WTC11 (cell line): ENCODE measurements around the gene HTATIP2. TPM values are rescaled to one million over a fixed set of nuclear protein-coding genes. Genes with fewer than 3 reads are reported as not detected.

Source experiments
- ATAC-seq: fragments of 200-7000 bp; cut with Tn5 transposase; 2 replicates; pipeline ENCODE4 v1.10.0; 2021; ENCODE audit warnings: mild to moderate bottlenecking, moderate library complexity
- CTCF ChIA-PET: fragments of 300-600 bp; sonication (Branson Sonifier 250); formaldehyde crosslinking; loops from one replicate; lab custom pipeline; 2021; ENCODE audit warnings: antibody characterized with exemption; lab: Charles Lee
- POLR2A ChIA-PET: fragments of 350-600 bp; sonication (Branson Sonifier 250); formaldehyde crosslinking; loops from one replicate; lab custom pipeline; 2021; ENCODE audit warnings: antibody characterized with exemption; lab: Charles Lee
- DNase-seq: peaks from one replicate; pipeline ENCODE4 v3.0.0; 2021; ENCODE audit warnings: low spot score
- H3K27ac Mint-ChIP-seq: 2 replicates; pipeline ENCODE4 v1.8.0; 2021; ENCODE audit warnings: mixed read lengths
- H3K27me3 Mint-ChIP-seq: 2 replicates; pipeline ENCODE4 v1.8.0; 2021; ENCODE audit warnings: low read depth, mild to moderate bottlenecking, moderate library complexity, mixed read lengths
- H3K36me3 Mint-ChIP-seq: 2 replicates; pipeline ENCODE4 v1.8.0; 2021; ENCODE audit warnings: mixed read lengths
- H3K4me1 Mint-ChIP-seq: 2 replicates; pipeline ENCODE4 v1.8.0; 2022; ENCODE audit warnings: mixed read lengths
- H3K4me3 Mint-ChIP-seq: 2 replicates; pipeline ENCODE4 v1.8.0; 2021; ENCODE audit warnings: mild to moderate bottlenecking, moderate library complexity, mixed read lengths
- H3K9me3 Mint-ChIP-seq: 2 replicates; pipeline ENCODE4 v1.8.0; 2021; ENCODE audit warnings: mixed read lengths
- ATF2 ChIP-seq: sonication (generic); formaldehyde crosslinking; IDR thresholded peaks from 2 replicates; pipeline ENCODE4 v1.8.1; 2022; ENCODE audit warnings: low read depth, missing genetic modification reagents, borderline replicate concordance
- ATF3 ChIP-seq: sonication (generic); formaldehyde crosslinking; conservative IDR thresholded peaks from 2 replicates; pipeline ENCODE4 v1.8.1; 2022; ENCODE audit warnings: mild to moderate bottlenecking, missing genetic modification reagents
- EMX1 ChIP-seq: fragments of 250-450 bp; sonication (Bioruptor Pico); IDR thresholded peaks from 2 replicates; pipeline ENCODE4 v1.8.0; 2021; ENCODE audit warnings: mild to moderate bottlenecking
- ETV6 ChIP-seq: sonication (generic); formaldehyde crosslinking; IDR thresholded peaks from 2 replicates; pipeline ENCODE4 v1.8.1; 2022; ENCODE audit warnings: mild to moderate bottlenecking, missing genetic modification reagents
- FOXJ3 ChIP-seq: sonication (generic); formaldehyde crosslinking; IDR thresholded peaks from 2 replicates; pipeline ENCODE4 v1.9.0; 2021; ENCODE audit warnings: missing genetic modification reagents, mild to moderate bottlenecking, borderline replicate concordance
- GTF2I ChIP-seq: fragments of 250-450 bp; sonication (Bioruptor Pico); conservative IDR thresholded peaks from 2 replicates; pipeline ENCODE4 v1.4.0; 2021; ENCODE audit warnings: mild to moderate bottlenecking
- IRF1 ChIP-seq: sonication (generic); formaldehyde crosslinking; IDR thresholded peaks from 2 replicates; pipeline ENCODE4 v1.8.0; 2023; ENCODE audit warnings: missing genetic modification reagents
- JAZF1 ChIP-seq: fragments of 250-450 bp; sonication (Bioruptor Pico); IDR thresholded peaks from 2 replicates; pipeline ENCODE4 v1.9.0; 2021; ENCODE audit warnings: moderate library complexity, mild to moderate bottlenecking, inconsistent platforms
- KAT7 ChIP-seq: sonication (generic); formaldehyde crosslinking; IDR thresholded peaks from 2 replicates; pipeline ENCODE4 v1.8.1; 2023; ENCODE audit warnings: missing genetic modification reagents, mild to moderate bottlenecking, borderline replicate concordance
- MYBL2 ChIP-seq: sonication (generic); formaldehyde crosslinking; IDR thresholded peaks from 2 replicates; pipeline ENCODE4 v1.8.1; 2023; ENCODE audit warnings: mild to moderate bottlenecking, moderate library complexity, missing genetic modification reagents
- RORB ChIP-seq: fragments of 250-450 bp; sonication (Bioruptor Pico); IDR thresholded peaks from 2 replicates; pipeline ENCODE4 v1.9.0; 2021; ENCODE audit warnings: mild to moderate bottlenecking
- SMAD3 ChIP-seq: sonication (generic); formaldehyde crosslinking; IDR thresholded peaks from 2 replicates; pipeline ENCODE4 v1.8.0; 2022; ENCODE audit warnings: missing genetic modification reagents, mild to moderate bottlenecking, borderline replicate concordance
- SOX15 ChIP-seq: fragments of 250-450 bp; sonication (Bioruptor Pico); IDR thresholded peaks from 2 replicates; pipeline ENCODE4 v1.9.0; 2021; ENCODE audit warnings: mild to moderate bottlenecking
- STAT6 ChIP-seq: sonication (generic); formaldehyde crosslinking; conservative IDR thresholded peaks from 2 replicates; pipeline ENCODE4 v1.8.1; 2023; ENCODE audit warnings: mild to moderate bottlenecking, low read depth, missing genetic modification reagents, moderate library complexity
- ZNF138 ChIP-seq: sonication (generic); formaldehyde crosslinking; conservative IDR thresholded peaks from 2 replicates; pipeline ENCODE4 v1.8.1; 2022; ENCODE audit warnings: mild to moderate bottlenecking, moderate library complexity, missing genetic modification reagents
- ZNF281 ChIP-seq: sonication (generic); formaldehyde crosslinking; IDR thresholded peaks from 2 replicates; pipeline ENCODE4 v1.8.0; 2023; ENCODE audit warnings: mild to moderate bottlenecking, missing genetic modification reagents
- ZNF317 ChIP-seq: sonication (generic); formaldehyde crosslinking; IDR thresholded peaks from 2 replicates; pipeline ENCODE4 v1.8.1; 2023; ENCODE audit warnings: low read depth, mild to moderate bottlenecking, moderate library complexity, missing genetic modification reagents, borderline replicate concordance
- ZNF416 ChIP-seq: fragments of 250-450 bp; sonication (Bioruptor Pico); IDR thresholded peaks from 2 replicates; pipeline ENCODE4 v1.9.0; 2021; ENCODE audit warnings: mild to moderate bottlenecking, inconsistent platforms
- ZNF423 ChIP-seq: fragments of 250-450 bp; sonication (Bioruptor Pico); IDR thresholded peaks from 2 replicates; pipeline ENCODE4 v2.1.2; 2022; ENCODE audit warnings: mild to moderate bottlenecking, moderate library complexity
- ZNF425 ChIP-seq: fragments of 250-450 bp; sonication (Bioruptor Pico); conservative IDR thresholded peaks from 2 replicates; pipeline ENCODE4 v1.9.0; 2021; ENCODE audit warnings: mild to moderate bottlenecking
- ZNF532 ChIP-seq: fragments of 250-450 bp; sonication (Bioruptor Pico); IDR thresholded peaks from 2 replicates; pipeline ENCODE4 v1.9.0; 2021; ENCODE audit warnings: mild to moderate bottlenecking, borderline replicate concordance
- ZNF671 ChIP-seq: fragments of 250-450 bp; sonication (Bioruptor Pico); IDR thresholded peaks from 2 replicates; pipeline ENCODE4 v1.8.0; 2021; ENCODE audit warnings: mild to moderate bottlenecking
- total RNA-seq: library from RNA; stranded (reverse); gene quantifications from 3 replicates; pipeline ENCODE4 v1.2.3, GENCODE V29; 2021

HTATIP2 gene
- total RNA-seq, 1 experiment from 2014 or later = 32.7 TPM

- ATAC-seq (no peak), DNase-seq (no peak)
- no peak overlapping the region for H3K27ac Mint-ChIP-seq
- ChIA-PET POLR2A (no interaction called here), CTCF (interaction anchor here (1.6 kb wide), 1 partner anchor 240 kb away, joined by 4 read pairs; no protein-coding TSS in a partner anchor)
- TF ChIP-seq ZNF423 (CRISPR knock-in tag) = no peak
- no peak for TF ChIP-seq ZNF671 (CRISPR knock-in tag)
- TF ChIP-seq ATF3 (CRISPR knock-in tag) = no peak
- no peak for TF ChIP-seq SOX15
- TF ChIP-seq ZNF425 = no peak
- no peak for TF ChIP-seq ETV6 (CRISPR knock-in tag)
- TF ChIP-seq ZNF281 (CRISPR knock-in tag) = no peak
- TF ChIP-seq ATF2 = no peak
- no peak for TF ChIP-seq ZNF317 (CRISPR knock-in tag)
- no peak for TF ChIP-seq MYBL2 (CRISPR knock-in tag)
- TF ChIP-seq ZNF416 (CRISPR knock-in tag) = no peak
- no peak for TF ChIP-seq IRF1 (CRISPR knock-in tag)
- no peak for TF ChIP-seq ZNF138 (CRISPR knock-in tag)
- no peak for TF ChIP-seq EMX1 (CRISPR knock-in tag)
- TF ChIP-seq GTF2I (CRISPR knock-in tag) = no peak
- no peak for TF ChIP-seq RORB
- no peak for TF ChIP-seq KAT7
- TF ChIP-seq JAZF1 (CRISPR knock-in tag) = no peak
- TF ChIP-seq FOXJ3 (CRISPR knock-in tag) = no peak
- no peaks in the 10 kb centered on the region for H3K9me3 Mint-ChIP-seq
- peaks cover 53% of the 10 kb centered on the region for H3K4me1 Mint-ChIP-seq
- no peak overlapping the region for H3K4me3 Mint-ChIP-seq
- peaks cover 10% of the 10 kb centered on the region for H3K27me3 Mint-ChIP-seq
- H3K36me3 Mint-ChIP-seq = peaks cover 10% of the 10 kb centered on the region
These were observed 4.9 kb downstream of the HTATIP2 start for GRCh38 chr11:20368438-20368837.

GRCh38 chr11:20369826-20370225, 6.3 kb downstream of the HTATIP2 start:
- Mint-ChIP-seq H3K36me3 (peaks cover 10% of the 10 kb centered on the region), H3K27ac (no peak overlapping the region), H3K27me3 (peaks cover 3% of the 10 kb centered on the region; the same call in 1 of the 2 replicates), H3K9me3 (no peaks in the 10 kb centered on the region), H3K4me1 (peaks cover 46% of the 10 kb centered on the region), H3K4me3 (no peak overlapping the region)
- ATAC-seq (no peak; the same call in 1 of the 2 replicates), DNase-seq (no peak)
- ChIA-PET POLR2A (no interaction called here), CTCF (interaction anchor here (1.4 to 1.6 kb wide), 2 partner anchors 15 to 242 kb away, joined by 4 to 6 read pairs; no protein-coding TSS in a partner anchor)
- TF ChIP-seq STAT6 (CRISPR knock-in tag) = no peak
- no peak for TF ChIP-seq ZNF532 (CRISPR knock-in tag)
- no peak for TF ChIP-seq SMAD3
